HEK293 (cell line): ENCODE data around the gene SCLT1.

Experiments used
- CTCF ChIA-PET: fragments of 350-600 bp; formaldehyde crosslinking; extraction: SDS; loops from one replicate; lab custom pipeline; 2021; ENCODE audit warnings: antibody characterized with exemption; lab: Yijun Ruan, JAX
- POLR2A ChIA-PET: fragments of 300-600 bp; formaldehyde crosslinking; extraction: SDS; loops from one replicate; lab custom pipeline; 2020; ENCODE audit warnings: antibody characterized with exemption, inconsistent platforms; lab: Yijun Ruan, JAX
- H3K27ac ChIP-seq: fragments of 200-500 bp; sonication (Bioruptor generic); 2 replicates; pipeline ENCODE4 v1.5.1; 2014; ENCODE audit warnings: low read depth, low read length, control low read depth, inconsistent platforms; ENCODE audit errors: extremely low read depth
- H3K36me3 ChIP-seq, 2 experiments: fragments of 200-500 bp in 1 of 2; sonication (Bioruptor generic) in 1 of 2; 1 replicate in 1 of 2; 2 replicates in 1 of 2; pipeline ENCODE4 v1.5.1; 2014 to 2017; ENCODE audit warnings: inconsistent platforms in 2 of 2, low read length in 2 of 2; ENCODE audit not compliant: control insufficient read depth in 2 of 2, insufficient read depth in 1 of 2
- H3K4me1 ChIP-seq: fragments of 200-500 bp; sonication (Bioruptor generic); 2 replicates; pipeline ENCODE4 v1.5.1; 2014; ENCODE audit warnings: mild to moderate bottlenecking, low read length, inconsistent platforms; ENCODE audit not compliant: control insufficient read depth, insufficient read depth
- H3K4me3 ChIP-seq: 2 replicates; pipeline ENCODE4 v1.5.1; 2011; ENCODE audit warnings: low read depth, mild to moderate bottlenecking, control low read depth, low read length, moderate library complexity
- H3K9me3 ChIP-seq: fragments of 200-500 bp; sonication (Bioruptor generic); 2 replicates; pipeline ENCODE4 v1.5.1; 2014; ENCODE audit warnings: low read depth, low read length, inconsistent platforms; ENCODE audit not compliant: control insufficient read depth, insufficient read depth
- HOXA7 ChIP-seq: sonication (generic); formaldehyde crosslinking; IDR thresholded peaks from 2 replicates; pipeline ENCODE4 v1.8.1; 2022; ENCODE audit warnings: missing genetic modification reagents, borderline replicate concordance
- KLF1 ChIP-seq: fragments of 450-650 bp; formaldehyde crosslinking; IDR thresholded peaks from 2 replicates; pipeline ENCODE4 v1.5.1; 2016; ENCODE audit warnings: missing biosample characterization, missing genetic modification characterization
- KLF17 ChIP-seq: fragments of 450-650 bp; formaldehyde crosslinking; IDR thresholded peaks from 2 replicates; pipeline ENCODE4 v1.5.1; 2016; ENCODE audit warnings: missing biosample characterization, missing genetic modification characterization
- OVOL3 ChIP-seq: fragments of 450-650 bp; formaldehyde crosslinking; IDR thresholded peaks from 2 replicates; pipeline ENCODE4 v1.5.1; 2016; ENCODE audit warnings: missing biosample characterization, missing genetic modification characterization
- PRDM1 ChIP-seq: fragments of 450-650 bp; formaldehyde crosslinking; IDR thresholded peaks from 2 replicates; pipeline ENCODE4; 2016; ENCODE audit warnings: missing biosample characterization, missing genetic modification characterization
- RBAK ChIP-seq: fragments of 450-650 bp; formaldehyde crosslinking; IDR thresholded peaks from 2 replicates; pipeline ENCODE4 v1.5.1; 2016; ENCODE audit warnings: missing biosample characterization, missing genetic modification characterization
- REPIN1 ChIP-seq: fragments of 450-650 bp; formaldehyde crosslinking; IDR thresholded peaks from 2 replicates; pipeline ENCODE4 v1.5.1; 2017; ENCODE audit warnings: missing biosample characterization, missing genetic modification characterization, low read depth
- TRIM28 ChIP-seq: IDR thresholded peaks from 2 replicates; pipeline ENCODE4 v1.6.1; 2011; ENCODE audit warnings: low read length, control low read depth, borderline replicate concordance
- YY1 ChIP-seq: fragments of 450-650 bp; formaldehyde crosslinking; IDR thresholded peaks from 2 replicates; pipeline ENCODE4 v1.5.1; 2018; ENCODE audit warnings: missing biosample characterization, missing genetic modification characterization
- ZBTB21 ChIP-seq: fragments of 450-650 bp; formaldehyde crosslinking; IDR thresholded peaks from 2 replicates; pipeline ENCODE4 v1.5.1; 2017; ENCODE audit warnings: missing biosample characterization, missing genetic modification characterization
- ZBTB8A ChIP-seq: fragments of 450-650 bp; formaldehyde crosslinking; IDR thresholded peaks from 2 replicates; pipeline ENCODE4 v1.5.1; 2016; ENCODE audit warnings: missing biosample characterization, missing genetic modification characterization
- ZFP3 ChIP-seq: fragments of 450-650 bp; formaldehyde crosslinking; IDR thresholded peaks from 2 replicates; pipeline ENCODE4 v1.5.1; 2016; ENCODE audit warnings: low read depth, missing biosample characterization, missing genetic modification characterization
- ZNF16 ChIP-seq: fragments of 450-650 bp; formaldehyde crosslinking; IDR thresholded peaks from 2 replicates; pipeline ENCODE4 v1.5.1; 2016; ENCODE audit warnings: low read depth, missing biosample characterization, missing genetic modification characterization
- ZNF174 ChIP-seq: fragments of 450-650 bp; formaldehyde crosslinking; IDR thresholded peaks from 2 replicates; pipeline ENCODE4 v1.5.0; 2017; ENCODE audit warnings: missing biosample characterization, mild to moderate bottlenecking, missing genetic modification characterization
- ZNF2 ChIP-seq: fragments of 450-650 bp; formaldehyde crosslinking; IDR thresholded peaks from 2 replicates; pipeline ENCODE4 v1.5.1; 2016; ENCODE audit warnings: missing biosample characterization, missing genetic modification characterization
- ZNF473 ChIP-seq: fragments of 450-650 bp; formaldehyde crosslinking; IDR thresholded peaks from 2 replicates; pipeline ENCODE4 v1.5.1; 2017; ENCODE audit warnings: missing biosample characterization, missing genetic modification characterization
- ZNF48 ChIP-seq: fragments of 450-650 bp; formaldehyde crosslinking; IDR thresholded peaks from 2 replicates; pipeline ENCODE4 v1.5.1; 2016; ENCODE audit warnings: missing biosample characterization, missing genetic modification characterization
- ZNF548 ChIP-seq: fragments of 450-650 bp; formaldehyde crosslinking; IDR thresholded peaks from 2 replicates; pipeline ENCODE4 v1.5.1; 2016; ENCODE audit warnings: missing biosample characterization, missing genetic modification characterization
- ZNF555 ChIP-seq: fragments of 450-650 bp; formaldehyde crosslinking; conservative IDR thresholded peaks from 2 replicates; pipeline ENCODE4 v1.5.1; 2017; ENCODE audit warnings: missing biosample characterization, mild to moderate bottlenecking, missing genetic modification characterization, inconsistent platforms
- ZNF600 ChIP-seq: fragments of 450-650 bp; formaldehyde crosslinking; IDR thresholded peaks from 2 replicates; pipeline ENCODE4 v1.5.1; 2016; ENCODE audit warnings: missing biosample characterization, missing genetic modification characterization
- ZNF624 ChIP-seq: fragments of 450-650 bp; formaldehyde crosslinking; IDR thresholded peaks from 2 replicates; pipeline ENCODE4 v1.5.1; 2017; ENCODE audit warnings: missing biosample characterization, missing genetic modification characterization
- ZNF626 ChIP-seq: fragments of 450-650 bp; sonication (Bioruptor Pico); formaldehyde crosslinking; IDR thresholded peaks from 2 replicates; pipeline ENCODE4 v1.5.1; 2018; ENCODE audit warnings: missing biosample characterization, missing genetic modification characterization, inconsistent platforms
- ZNF664 ChIP-seq: fragments of 450-650 bp; formaldehyde crosslinking; IDR thresholded peaks from 2 replicates; pipeline ENCODE4 v1.5.1; 2016; ENCODE audit warnings: missing biosample characterization, missing genetic modification characterization
- ZNF747 ChIP-seq: fragments of 450-650 bp; formaldehyde crosslinking; IDR thresholded peaks from 2 replicates; pipeline ENCODE4 v1.5.1; 2016; ENCODE audit warnings: missing biosample characterization, missing genetic modification characterization
- ZNF776 ChIP-seq: fragments of 450-650 bp; formaldehyde crosslinking; IDR thresholded peaks from 2 replicates; pipeline ENCODE4 v1.5.0; 2017; ENCODE audit warnings: missing biosample characterization, missing genetic modification characterization, borderline replicate concordance
- ZNF792 ChIP-seq: fragments of 450-650 bp; formaldehyde crosslinking; IDR thresholded peaks from 2 replicates; pipeline ENCODE4 v1.5.1; 2016; ENCODE audit warnings: missing biosample characterization, missing genetic modification characterization
- TF ChIP-seq, protein P1 (sequence below): fragments of 450-650 bp; formaldehyde crosslinking; IDR thresholded peaks from 2 replicates; pipeline ENCODE4 v1.5.1; 2016; ENCODE audit warnings: missing biosample characterization, missing genetic modification characterization
- TF ChIP-seq, protein P2 (sequence below): fragments of 450-650 bp; formaldehyde crosslinking; IDR thresholded peaks from 2 replicates; pipeline ENCODE4 v1.5.1; 2016; ENCODE audit warnings: missing biosample characterization, missing genetic modification characterization, low read depth
- TF ChIP-seq, protein P3 (sequence below): fragments of 450-650 bp; formaldehyde crosslinking; IDR thresholded peaks from 2 replicates; pipeline ENCODE4 v1.5.1; 2017; ENCODE audit warnings: missing biosample characterization, missing genetic modification characterization

Gene SCLT1

GRCh38 chr4:128981377-128981776 lies 112.0 kb downstream of the SCLT1 start (continued):
- TF ChIP-seq ZNF174 (tag by site-specific recombination): no peak
- TF ChIP-seq ZNF548 (tag by site-specific recombination): no peak
- TF ChIP-seq, protein P1, sequence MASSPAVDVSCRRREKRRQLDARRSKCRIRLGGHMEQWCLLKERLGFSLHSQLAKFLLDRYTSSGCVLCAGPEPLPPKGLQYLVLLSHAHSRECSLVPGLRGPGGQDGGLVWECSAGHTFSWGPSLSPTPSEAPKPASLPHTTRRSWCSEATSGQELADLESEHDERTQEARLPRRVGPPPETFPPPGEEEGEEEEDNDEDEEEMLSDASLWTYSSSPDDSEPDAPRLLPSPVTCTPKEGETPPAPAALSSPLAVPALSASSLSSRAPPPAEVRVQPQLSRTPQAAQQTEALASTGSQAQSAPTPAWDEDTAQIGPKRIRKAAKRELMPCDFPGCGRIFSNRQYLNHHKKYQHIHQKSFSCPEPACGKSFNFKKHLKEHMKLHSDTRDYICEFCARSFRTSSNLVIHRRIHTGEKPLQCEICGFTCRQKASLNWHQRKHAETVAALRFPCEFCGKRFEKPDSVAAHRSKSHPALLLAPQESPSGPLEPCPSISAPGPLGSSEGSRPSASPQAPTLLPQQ (tag by site-specific recombination): no peak
- TF ChIP-seq ZNF473 (tag by site-specific recombination): no peak
- TF ChIP-seq ZNF624 (tag by site-specific recombination): no peak
- TF ChIP-seq, all 188 proteins: peak for 0

- H3K36me3 ChIP-seq: no peaks in the 10 kb centered on the region; a peak in 1 of 3 replicates
- CTCF ChIA-PET: interaction anchor here (0.7 kb wide), 1 partner anchor 16 kb away, joined by 3 read pairs; no protein-coding TSS in a partner anchor
These were observed 112.5 kb downstream of the SCLT1 start for GRCh38 chr4:128980816-128981326.

GRCh38 chr4:128979934-128980333 lies 113.4 kb downstream of the SCLT1 start:
- TF ChIP-seq ZNF2 (no peak), TRIM28 (no peak), KLF17 (no peak), ZNF600 (tag by site-specific recombination) (no peak), HOXA7 (CRISPR knock-in tag) (no peak), ZNF747 (no peak)
- H3K36me3 ChIP-seq: no peaks in the 10 kb centered on the region; a peak in 1 of 3 replicates
- no peak overlapping the region for H3K4me3 ChIP-seq
- no peaks in the 10 kb centered on the region for H3K4me1 ChIP-seq
- no peak overlapping the region for H3K27ac ChIP-seq
- ChIA-PET CTCF (no interaction called here), POLR2A (no interaction called here)
- H3K9me3 ChIP-seq: no peaks in the 10 kb centered on the region

More at GRCh38 chr4:128980816-128981326, 112.5 kb downstream of the SCLT1 start:
- Histone ChIP-seq H3K27ac (no peak overlapping the region), H3K4me1 (no peaks in the 10 kb centered on the region), H3K9me3 (no peaks in the 10 kb centered on the region), H3K4me3 (no peak overlapping the region)
- TF ChIP-seq RBAK (tag by site-specific recombination) (no peak), YY1 (no peak), KLF1 (tag by site-specific recombination) (no peak), ZNF48 (tag by site-specific recombination) (no peak), ZNF16 (tag by site-specific recombination) (no peak), ZNF792 (no peak), ZBTB8A (tag by site-specific recombination) (no peak), ZNF555 (no peak), REPIN1 (no peak)
- POLR2A ChIA-PET: no interaction called here

DNA sequence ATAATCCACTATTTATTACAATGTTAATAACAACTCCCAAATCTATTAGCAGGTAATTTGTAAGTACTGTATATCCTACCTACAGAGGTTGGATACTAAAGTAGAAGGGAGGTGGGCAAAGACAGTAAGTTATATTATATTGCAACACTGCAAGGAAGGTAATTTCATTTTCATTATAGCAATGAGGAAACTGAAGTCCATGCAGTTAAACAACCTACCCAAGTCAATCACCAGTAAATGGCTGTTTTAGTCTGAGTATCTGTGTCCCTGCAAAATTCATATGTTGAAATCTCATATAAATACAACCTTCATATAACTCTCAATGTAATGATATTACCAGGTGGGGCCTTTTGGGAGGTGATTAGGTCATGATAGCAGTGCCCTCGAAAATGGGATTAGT lies 114.4 kb downstream of the SCLT1 start:
- ChIA-PET CTCF (no interaction called here), POLR2A (no interaction called here)
- Histone ChIP-seq H3K9me3 (no peaks in the 10 kb centered on the region), H3K27ac (no peak overlapping the region), H3K4me3 (no peak overlapping the region), H3K36me3 (no peaks in the 10 kb centered on the region; a peak in 1 of 3 replicates), H3K4me1 (no peaks in the 10 kb centered on the region)
- TF ChIP-seq ZFP3 (no peak), PRDM1 (no peak), ZNF776 (tag by site-specific recombination) (no peak), ZBTB21 (no peak), ZBTB8A (tag by site-specific recombination) (no peak), OVOL3 (no peak), ZNF626 (tag by site-specific recombination) (no peak), ZNF664 (tag by site-specific recombination) (no peak)
- TF ChIP-seq, protein P2, sequence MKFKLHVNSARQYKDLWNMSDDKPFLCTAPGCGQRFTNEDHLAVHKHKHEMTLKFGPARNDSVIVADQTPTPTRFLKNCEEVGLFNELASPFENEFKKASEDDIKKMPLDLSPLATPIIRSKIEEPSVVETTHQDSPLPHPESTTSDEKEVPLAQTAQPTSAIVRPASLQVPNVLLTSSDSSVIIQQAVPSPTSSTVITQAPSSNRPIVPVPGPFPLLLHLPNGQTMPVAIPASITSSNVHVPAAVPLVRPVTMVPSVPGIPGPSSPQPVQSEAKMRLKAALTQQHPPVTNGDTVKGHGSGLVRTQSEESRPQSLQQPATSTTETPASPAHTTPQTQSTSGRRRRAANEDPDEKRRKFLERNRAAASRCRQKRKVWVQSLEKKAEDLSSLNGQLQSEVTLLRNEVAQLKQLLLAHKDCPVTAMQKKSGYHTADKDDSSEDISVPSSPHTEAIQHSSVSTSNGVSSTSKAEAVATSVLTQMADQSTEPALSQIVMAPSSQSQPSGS: no peak
- TF ChIP-seq, protein P3, sequence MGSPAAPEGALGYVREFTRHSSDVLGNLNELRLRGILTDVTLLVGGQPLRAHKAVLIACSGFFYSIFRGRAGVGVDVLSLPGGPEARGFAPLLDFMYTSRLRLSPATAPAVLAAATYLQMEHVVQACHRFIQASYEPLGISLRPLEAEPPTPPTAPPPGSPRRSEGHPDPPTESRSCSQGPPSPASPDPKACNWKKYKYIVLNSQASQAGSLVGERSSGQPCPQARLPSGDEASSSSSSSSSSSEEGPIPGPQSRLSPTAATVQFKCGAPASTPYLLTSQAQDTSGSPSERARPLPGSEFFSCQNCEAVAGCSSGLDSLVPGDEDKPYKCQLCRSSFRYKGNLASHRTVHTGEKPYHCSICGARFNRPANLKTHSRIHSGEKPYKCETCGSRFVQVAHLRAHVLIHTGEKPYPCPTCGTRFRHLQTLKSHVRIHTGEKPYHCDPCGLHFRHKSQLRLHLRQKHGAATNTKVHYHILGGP (tag by site-specific recombination): no peak
